HepG2 (cell line): ENCODE measurements around the gene SPSB1. TPM values are rescaled to one million over a fixed set of nuclear protein-coding genes. Genes with fewer than 3 reads are reported as not detected.
A peak's percentile ranks its signal among the peaks of the same experiment; 100 is the strongest.

Experiments
- MED1 ChIP-seq: sonication (generic); formaldehyde crosslinking; IDR thresholded peaks from 2 replicates; pipeline ENCODE4 v1.4.0; 2020; ENCODE audit warnings: missing genetic modification reagents
- RARA ChIP-seq: IDR thresholded peaks from 2 replicates; pipeline ENCODE4 v1.6.1; 2016; ENCODE audit warnings: missing genetic modification reagents, missing compliant biosample characterization
- SYNCRIP ChIP-seq: fragments of 200-400 bp; formaldehyde crosslinking; IDR thresholded peaks from 2 replicates; pipeline ENCODE4 v1.6.1; 2018; ENCODE audit warnings: mild to moderate bottlenecking, low read depth, low read length; ENCODE audit not compliant: insufficient read depth
- TRAFD1 ChIP-seq: sonication (generic); formaldehyde crosslinking; IDR thresholded peaks from 2 replicates; pipeline ENCODE4 v1.5.1; 2020; ENCODE audit warnings: missing genetic modification reagents, mild to moderate bottlenecking, borderline replicate concordance
- ZFY ChIP-seq: sonication (generic); formaldehyde crosslinking; IDR thresholded peaks from 2 replicates; pipeline ENCODE4 v1.4.0; 2020; ENCODE audit warnings: missing genetic modification reagents
- ZNF512 ChIP-seq: sonication (generic); formaldehyde crosslinking; IDR thresholded peaks from 2 replicates; pipeline ENCODE4 v1.4.0; 2020; ENCODE audit warnings: mild to moderate bottlenecking, missing genetic modification reagents
- ZNF609 ChIP-seq: sonication (generic); formaldehyde crosslinking; IDR thresholded peaks from 2 replicates; pipeline ENCODE4 v1.4.0; 2020; ENCODE audit warnings: mild to moderate bottlenecking, missing genetic modification reagents, borderline replicate concordance
- polyA plus RNA-seq, 8 experiments: library from polyadenylated mRNA; depleted of rRNA in 3 of 8; stranded (reverse) in 7 of 8; unstranded in 1 of 8; fragments of >200 nt; fragmentation: Illumina TruSeq in 4 of 8; extraction: Trizol in 4 of 8; gene quantifications; 2 replicates each; pipeline versions ENCODE4 v1.2.1 to v1.2.3, GENCODE V29; 2011 to 2016; ENCODE audit warnings: low read depth in 4 of 8, missing spikeins in 1 of 8, mixed read lengths in 1 of 8; ENCODE audit not compliant: insufficient read depth in 1 of 8
- total RNA-seq, 5 experiments: library from RNA; depleted of rRNA; stranded (reverse); fragments of >200 nt; fragmentation: Illumina TruSeq; extraction: Trizol; gene quantifications; 2 replicates each; pipeline ENCODE4 v1.2.3, GENCODE V29; 2016; ENCODE audit warnings: low read depth in 1 of 5

Gene SPSB1
- total and polyA plus RNA-seq, 2 of the 13 experiments (the other 11 are each of a cell fraction or from before 2014, with no cell fraction given): 5.0 to 8.0 TPM

GRCh38 chr1:9401080-9401453 is 108.4 kb downstream of the SPSB1 start (continued):
- TF ChIP-seq ZNF609 (CRISPR knock-in tag): no peak
- no peak for TF ChIP-seq ZNF512 (CRISPR knock-in tag)
- TF ChIP-seq SYNCRIP: no peak
- TF ChIP-seq RARA (CRISPR knock-in tag): 0 out of 2 replicates have a peak, but pooled peaks have one; percentile 5
- TF ChIP-seq MED1 (CRISPR knock-in tag): 0 out of 2 replicates have a peak, but pooled peaks have one; percentile 15
- 0 out of 2 replicates have a peak, but pooled peaks have one; percentile 0 for TF ChIP-seq ZFY (CRISPR knock-in tag)
- TF ChIP-seq TRAFD1 (CRISPR knock-in tag): 0 out of 2 replicates have a peak, but pooled peaks have one; percentile 4
